Glutamatergic neuron (in vitro differentiated cells): ENCODE measurements around the gene MACROD2. TPM values are rescaled to one million over a fixed set of nuclear protein-coding genes. Genes with fewer than 3 reads are reported as not detected.

ENCODE experiments used
- DNase-seq: peaks from one replicate; pipeline ENCODE4 v3.0.0; 2022
- H3K27ac Mint-ChIP-seq: one replicate; pipeline ENCODE4 v1.8.0; 2020; ENCODE audit warnings: mild to moderate bottlenecking, mixed read lengths, inconsistent platforms; ENCODE audit not compliant: unreplicated experiment
- H3K27me3 Mint-ChIP-seq: one replicate; pipeline ENCODE4 v1.8.0; 2020; ENCODE audit warnings: mild to moderate bottlenecking, moderate library complexity, mixed read lengths, inconsistent platforms; ENCODE audit not compliant: unreplicated experiment
- H3K36me3 Mint-ChIP-seq: one replicate; pipeline ENCODE4 v1.8.0; 2020; ENCODE audit warnings: mild to moderate bottlenecking, mixed read lengths, inconsistent platforms; ENCODE audit not compliant: unreplicated experiment
- H3K4me1 Mint-ChIP-seq: one replicate; pipeline ENCODE4 v1.8.0; 2020; ENCODE audit warnings: mild to moderate bottlenecking, low read depth, mixed read lengths, inconsistent platforms; ENCODE audit not compliant: unreplicated experiment
- H3K4me3 Mint-ChIP-seq: one replicate; pipeline ENCODE4 v1.8.0; 2020; ENCODE audit warnings: mild to moderate bottlenecking, mixed read lengths, inconsistent platforms; ENCODE audit not compliant: unreplicated experiment
- H3K9me3 Mint-ChIP-seq: one replicate; pipeline ENCODE4 v1.8.0; 2020; ENCODE audit warnings: mild to moderate bottlenecking, moderate library complexity, mixed read lengths, inconsistent platforms; ENCODE audit not compliant: unreplicated experiment
- total RNA-seq: library from RNA; stranded (reverse); fragmentation: NEBNext Ultra II Directional; extraction: Animal tissue kit (Norgen Biotek cat#: 25700); gene quantifications from one replicate; pipeline ENCODE4 v1.2.1, GENCODE V29; 2021; ENCODE audit not compliant: unreplicated experiment
- TF ChIP-seq, protein P1 (sequence below): fragments of 200-600 bp; sonication (generic); IDR thresholded peaks from one replicate; pipeline ENCODE4 v1.5.0; 2021; ENCODE audit not compliant: partially characterized antibody, unreplicated experiment

The MACROD2 gene
- total RNA-seq, 1 donor from 2014 or later, result 8.7 TPM

DNA sequence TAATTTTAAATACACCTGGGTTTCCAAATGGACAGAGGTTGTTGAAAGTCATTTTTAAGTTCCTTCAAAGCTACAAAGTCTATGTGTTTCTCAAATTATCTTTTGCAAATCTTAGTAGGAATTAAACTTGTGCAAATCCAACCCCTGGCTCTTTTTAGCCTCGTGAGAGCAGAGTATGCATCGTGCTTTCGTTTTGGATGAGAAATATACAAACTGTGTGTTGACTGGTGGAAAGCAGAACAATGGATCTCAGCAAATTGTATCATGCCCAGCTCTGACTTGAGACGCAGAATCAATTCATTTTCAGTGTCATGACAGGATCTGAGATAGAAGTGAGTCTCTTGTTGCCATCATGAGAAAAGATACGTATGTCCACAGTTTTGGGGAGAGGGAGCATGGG lies 884.5 kb downstream of the MACROD2 start:
- H3K27me3 Mint-ChIP-seq, result no peaks in the 10 kb centered on the region

DNA sequence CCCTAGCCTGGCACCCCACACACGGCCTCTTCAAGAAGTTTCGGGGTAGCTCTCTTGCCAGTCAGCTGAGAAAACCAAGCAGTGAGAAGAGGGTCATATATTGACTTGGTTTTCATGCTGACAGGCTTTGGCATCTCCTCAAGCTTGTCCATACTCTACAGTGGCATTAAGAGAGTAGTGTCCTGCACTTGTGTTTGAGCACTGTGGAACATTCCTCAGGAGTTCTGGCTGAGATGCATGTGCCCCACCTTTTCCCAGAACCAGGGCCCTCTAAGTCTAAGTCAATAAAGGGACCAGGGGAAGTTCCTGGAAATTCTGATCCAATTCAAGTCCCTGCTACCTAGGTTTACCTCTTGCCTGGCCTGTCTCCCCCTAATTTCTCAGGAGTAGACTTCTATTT lies 886.2 kb downstream of the MACROD2 start:
- peaks cover 2% of the 10 kb centered on the region for H3K9me3 Mint-ChIP-seq
- no peaks in the 10 kb centered on the region for H3K36me3 Mint-ChIP-seq
- no peaks in the 10 kb centered on the region for H3K27me3 Mint-ChIP-seq
- H3K4me3 Mint-ChIP-seq, result no peak overlapping the region
- H3K4me1 Mint-ChIP-seq, result peaks cover 5% of the 10 kb centered on the region
- TF ChIP-seq, protein P1, sequence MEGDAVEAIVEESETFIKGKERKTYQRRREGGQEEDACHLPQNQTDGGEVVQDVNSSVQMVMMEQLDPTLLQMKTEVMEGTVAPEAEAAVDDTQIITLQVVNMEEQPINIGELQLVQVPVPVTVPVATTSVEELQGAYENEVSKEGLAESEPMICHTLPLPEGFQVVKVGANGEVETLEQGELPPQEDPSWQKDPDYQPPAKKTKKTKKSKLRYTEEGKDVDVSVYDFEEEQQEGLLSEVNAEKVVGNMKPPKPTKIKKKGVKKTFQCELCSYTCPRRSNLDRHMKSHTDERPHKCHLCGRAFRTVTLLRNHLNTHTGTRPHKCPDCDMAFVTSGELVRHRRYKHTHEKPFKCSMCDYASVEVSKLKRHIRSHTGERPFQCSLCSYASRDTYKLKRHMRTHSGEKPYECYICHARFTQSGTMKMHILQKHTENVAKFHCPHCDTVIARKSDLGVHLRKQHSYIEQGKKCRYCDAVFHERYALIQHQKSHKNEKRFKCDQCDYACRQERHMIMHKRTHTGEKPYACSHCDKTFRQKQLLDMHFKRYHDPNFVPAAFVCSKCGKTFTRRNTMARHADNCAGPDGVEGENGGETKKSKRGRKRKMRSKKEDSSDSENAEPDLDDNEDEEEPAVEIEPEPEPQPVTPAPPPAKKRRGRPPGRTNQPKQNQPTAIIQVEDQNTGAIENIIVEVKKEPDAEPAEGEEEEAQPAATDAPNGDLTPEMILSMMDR, result no peak
- DNase-seq, result no peak
- no peak overlapping the region for H3K27ac Mint-ChIP-seq

More for the DNA sequence above, 884.5 kb downstream of the MACROD2 start:
- no peak overlapping the region for H3K4me3 Mint-ChIP-seq
- DNase-seq, result no peak
- no peaks in the 10 kb centered on the region for H3K9me3 Mint-ChIP-seq
- H3K4me1 Mint-ChIP-seq, result peaks cover 5% of the 10 kb centered on the region
- TF ChIP-seq, protein P1, result no peak
- no peak overlapping the region for H3K27ac Mint-ChIP-seq
- no peaks in the 10 kb centered on the region for H3K36me3 Mint-ChIP-seq

DNA sequence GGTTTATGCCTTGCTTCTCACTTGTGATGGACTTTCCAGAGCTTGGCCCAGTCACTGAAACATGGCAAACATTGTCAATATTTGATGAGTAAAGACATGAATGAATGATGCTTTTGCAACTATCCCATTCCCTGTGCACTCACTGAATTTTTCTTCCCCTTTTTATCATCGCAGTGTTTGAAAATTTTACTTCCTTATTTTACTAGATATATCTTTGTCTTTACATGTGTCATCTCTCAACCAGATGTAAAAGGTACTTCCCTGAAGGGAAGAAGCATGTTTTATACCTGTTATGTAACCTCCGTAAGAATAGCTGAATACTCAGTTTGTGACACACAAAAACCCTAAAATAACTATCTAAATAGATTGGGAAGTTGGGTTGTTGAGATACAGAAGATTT lies 886.8 kb downstream of the MACROD2 start:
- TF ChIP-seq, protein P1, result no peak
- Mint-ChIP-seq H3K4me1 (peaks cover 5% of the 10 kb centered on the region), H3K9me3 (peaks cover 2% of the 10 kb centered on the region)

DNA sequence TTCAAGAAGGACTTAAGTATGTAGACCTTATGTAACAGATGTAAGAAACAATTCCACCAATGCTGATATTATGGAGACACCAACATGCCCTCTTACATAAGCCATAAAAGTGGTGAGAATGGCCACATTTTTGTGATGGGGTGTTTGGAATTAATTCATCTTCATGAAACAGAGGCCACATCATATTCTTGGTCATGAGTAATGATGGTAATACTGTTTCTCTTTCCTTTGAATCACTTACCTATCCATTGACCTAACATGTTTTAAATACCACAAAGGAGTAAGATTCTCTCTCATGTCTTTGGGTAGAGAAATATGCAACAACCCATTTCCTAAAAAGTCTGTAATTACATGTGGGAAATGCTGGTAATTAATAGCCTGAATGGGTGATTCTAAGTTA lies 887.5 kb downstream of the MACROD2 start:
- no peak for DNase-seq
- no peak overlapping the region for H3K27ac Mint-ChIP-seq
- peaks cover 5% of the 10 kb centered on the region for H3K4me1 Mint-ChIP-seq
- peaks cover 2% of the 10 kb centered on the region for H3K9me3 Mint-ChIP-seq
- no peak overlapping the region for H3K4me3 Mint-ChIP-seq
- H3K36me3 Mint-ChIP-seq, result no peaks in the 10 kb centered on the region
- TF ChIP-seq, protein P1, result no peak
- H3K27me3 Mint-ChIP-seq, result no peaks in the 10 kb centered on the region

More for the DNA sequence above, 886.8 kb downstream of the MACROD2 start:
- Mint-ChIP-seq H3K4me3 (no peak overlapping the region), H3K27ac (no peak overlapping the region), H3K36me3 (no peaks in the 10 kb centered on the region), H3K27me3 (no peaks in the 10 kb centered on the region)
- no peak for DNase-seq

DNA sequence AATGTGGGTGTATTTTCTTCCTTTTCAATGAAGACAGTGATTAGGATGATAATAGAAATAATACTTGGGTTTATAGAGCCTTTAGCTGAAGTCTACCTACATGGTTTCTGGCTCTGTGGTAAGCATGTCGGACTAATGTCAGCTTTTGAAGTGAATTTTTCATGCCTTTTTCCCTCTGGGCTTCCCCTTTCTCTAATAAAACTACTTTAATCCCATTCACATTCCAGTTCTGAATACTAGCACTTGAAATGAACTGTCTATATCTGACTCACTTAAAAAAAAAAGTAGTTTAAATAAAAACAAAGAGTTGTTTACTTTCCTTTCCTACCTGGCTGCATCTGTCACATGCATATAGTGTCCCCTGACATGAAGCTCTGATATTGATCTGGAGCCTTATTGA lies 888.0 kb downstream of the MACROD2 start:
- H3K9me3 Mint-ChIP-seq, result peaks cover 2% of the 10 kb centered on the region
- peaks cover 7% of the 10 kb centered on the region for H3K4me1 Mint-ChIP-seq

More for the DNA sequence above, 888.0 kb downstream of the MACROD2 start:
- no peaks in the 10 kb centered on the region for H3K27me3 Mint-ChIP-seq
- no peaks in the 10 kb centered on the region for H3K36me3 Mint-ChIP-seq
- TF ChIP-seq, protein P1, result no peak
- H3K27ac Mint-ChIP-seq, result no peak overlapping the region
- DNase-seq, result no peak
- H3K4me3 Mint-ChIP-seq, result no peak overlapping the region
